NCI-H2227 (cell line): ENCODE data around the gene MRGPRE.

Experiments used
- DNase-seq: peaks from one replicate; lab custom pipeline; 2025; ENCODE audit not compliant: unreplicated experiment; lab: John Stamatoyannopoulos, UW

MRGPRE gene

DNA sequence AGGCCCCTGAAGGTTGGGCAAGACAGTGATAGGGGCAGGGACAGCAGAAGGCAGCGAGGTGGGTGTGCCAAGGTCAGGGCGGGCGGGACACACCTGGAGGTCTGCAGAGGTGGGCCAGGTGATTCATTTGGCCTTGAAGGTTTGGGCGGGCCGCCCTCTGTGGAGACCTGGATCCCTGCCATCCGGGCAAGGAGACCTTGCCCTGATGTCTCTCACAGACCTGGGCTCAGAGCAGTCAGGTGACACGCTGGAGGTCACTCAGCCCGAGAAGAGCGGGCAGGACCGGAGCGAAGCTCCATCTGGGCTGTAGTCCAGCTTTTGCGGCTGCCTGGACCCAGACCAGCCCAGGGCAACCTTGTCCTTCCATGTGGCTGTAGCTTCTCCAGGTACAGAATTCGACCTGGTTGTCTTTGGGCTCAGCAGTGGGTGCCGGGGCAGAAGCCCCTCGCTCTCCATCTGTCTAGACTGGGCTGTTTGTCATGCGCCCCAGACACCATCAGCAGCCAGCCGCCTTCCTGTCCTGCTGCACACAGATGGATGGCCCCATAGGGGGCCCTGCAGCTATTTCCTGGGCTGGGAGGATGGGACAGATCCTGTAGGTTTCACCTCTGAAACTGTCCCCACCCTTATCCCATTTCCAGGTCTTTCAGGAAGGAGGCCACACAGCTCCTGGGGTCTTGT, 16.7 kb downstream of the MRGPRE start:
- DNase-seq, result no peak

DNA sequence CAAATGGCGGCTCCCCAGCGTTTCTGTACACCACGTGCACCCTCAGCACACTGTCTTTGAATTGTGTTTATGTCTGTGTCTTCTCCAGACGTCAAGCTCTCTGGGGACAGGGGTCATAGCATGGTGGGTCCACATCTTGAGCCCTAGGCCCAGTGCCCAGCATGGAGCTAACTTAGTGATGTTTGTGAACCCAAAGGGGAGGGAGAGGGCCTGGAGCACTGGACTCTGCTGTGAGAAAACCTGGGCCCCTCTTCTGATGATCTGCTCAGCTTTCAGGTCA, 17.9 kb downstream of the MRGPRE start:
- DNase-seq, result no peak

- no peak for DNase-seq
These were observed 18.4 kb downstream of the MRGPRE start for GRCh38 chr11:3213659-3214419.

- no peak for DNase-seq
These were observed 23.9 kb downstream of the MRGPRE start for GRCh38 chr11:3208272-3208671.

GRCh38 chr11:3207526-3208189, 24.6 kb downstream of the MRGPRE start:
- DNase-seq, result no peak

DNA sequence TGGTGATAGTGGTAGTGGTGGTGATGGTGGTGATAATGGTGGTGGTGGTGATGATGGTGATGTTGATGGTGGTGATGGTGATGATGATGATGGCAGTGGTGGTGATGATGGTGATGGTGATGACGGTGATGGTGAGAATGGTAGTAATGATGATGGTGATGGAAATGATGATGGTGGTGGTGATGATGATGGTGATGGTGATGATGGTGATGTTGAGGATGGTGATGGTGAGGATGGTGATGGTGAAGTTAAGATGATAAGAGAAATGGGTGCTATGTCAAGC, 25.4 kb downstream of the MRGPRE start:
- no peak for DNase-seq

GRCh38 chr11:3206156-3206921, 25.9 kb downstream of the MRGPRE start:
- no peak for DNase-seq

- DNase-seq, result no peak
These were observed 26.7 kb downstream of the MRGPRE start for GRCh38 chr11:3205261-3206155.

GRCh38 chr11:3204141-3205015, 27.8 kb downstream of the MRGPRE start:
- no peak for DNase-seq

DNA sequence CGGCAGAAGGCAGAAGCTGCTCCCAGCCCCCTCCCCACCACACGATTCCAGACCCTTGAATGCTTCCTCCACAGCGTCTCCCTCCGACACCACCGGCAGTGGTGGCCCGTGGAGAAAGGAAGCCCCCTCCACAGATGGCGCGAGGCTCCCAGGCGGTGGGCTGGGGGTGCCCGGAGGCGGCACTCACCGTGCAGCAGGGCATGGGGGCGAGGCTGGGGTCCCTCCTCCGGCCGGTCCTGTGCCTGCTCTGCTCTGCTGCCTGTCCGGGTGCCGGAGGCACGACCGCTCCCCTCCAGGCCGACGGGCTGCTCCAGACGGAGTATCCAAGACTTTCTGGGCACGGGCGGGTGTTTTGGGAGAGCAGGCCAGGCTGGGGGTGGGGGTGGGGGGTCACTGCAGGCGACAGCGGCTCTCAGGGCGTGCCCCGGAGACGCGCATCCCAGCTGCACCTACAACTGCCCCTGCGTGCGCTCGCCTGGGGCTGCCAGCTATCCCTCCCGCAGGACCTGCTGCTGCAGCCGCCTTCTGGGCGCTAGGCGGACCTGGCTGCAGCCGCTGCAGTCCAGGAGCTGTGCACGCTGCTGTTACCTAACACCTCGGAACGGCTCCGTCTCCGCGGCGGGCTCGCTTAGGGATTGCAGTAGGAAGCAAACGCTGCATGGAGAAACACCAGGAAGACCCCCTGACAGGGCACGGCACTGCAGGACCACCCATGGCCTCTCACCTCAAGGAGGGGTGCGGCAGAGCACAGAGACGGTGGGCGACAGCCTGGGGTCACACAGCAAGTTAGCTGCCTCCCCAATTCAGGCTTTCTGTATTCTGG, 28.8 kb downstream of the MRGPRE start:
- peak; percentile 69 for DNase-seq

GRCh38 chr11:3202759-3203158, 29.5 kb downstream of the MRGPRE start:
- no peak for DNase-seq

DNA sequence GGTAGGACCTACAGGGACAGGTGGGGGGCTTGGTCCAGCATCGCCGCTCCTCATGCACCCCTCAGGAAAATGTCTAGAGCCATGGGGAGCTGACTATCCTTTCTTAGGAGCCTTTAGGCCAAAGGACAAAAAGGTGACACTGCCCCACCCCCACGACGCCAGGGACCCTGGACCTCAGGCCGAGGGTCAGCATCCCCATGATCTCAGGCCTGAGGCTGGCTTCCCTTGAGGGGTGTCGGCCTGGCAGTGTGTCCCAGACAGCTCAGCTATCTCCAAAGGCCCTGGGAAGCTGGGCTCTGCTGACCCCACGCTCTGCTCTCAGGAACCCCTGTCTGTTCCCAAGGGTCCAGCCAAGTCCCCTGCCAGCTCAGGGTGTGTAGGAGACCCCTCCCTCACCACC, 29.9 kb downstream of the MRGPRE start:
- no peak for DNase-seq

DNA sequence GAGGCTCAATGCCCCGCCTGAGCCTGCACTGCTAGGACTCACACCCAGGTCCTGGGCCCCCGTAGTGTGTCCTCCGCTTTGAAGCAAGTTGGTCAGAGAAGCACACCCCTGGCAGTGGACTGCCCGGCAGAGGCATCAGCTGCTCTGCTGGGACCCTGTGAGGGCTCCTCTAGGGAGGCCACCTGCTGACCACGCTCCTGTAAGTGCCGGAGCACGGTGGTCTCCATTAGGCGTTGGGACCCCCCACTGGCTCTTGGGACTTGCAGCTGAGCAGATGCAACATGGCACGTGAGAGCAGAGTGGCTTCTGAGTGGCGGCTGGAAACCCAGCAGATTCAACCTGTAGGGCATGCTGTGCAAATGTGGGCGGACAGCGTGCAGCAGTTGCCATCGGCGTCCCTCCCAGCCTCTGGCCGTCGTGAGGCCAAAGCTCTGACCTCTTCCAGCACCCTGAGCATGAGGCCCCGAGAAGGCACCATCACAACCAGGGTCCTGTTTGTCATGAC, 30.5 kb downstream of the MRGPRE start:
- DNase-seq, result no peak

- no peak for DNase-seq
These were observed 31.1 kb downstream of the MRGPRE start for GRCh38 chr11:3201112-3201581.

- no peak for DNase-seq
These were observed 31.7 kb downstream of the MRGPRE start for GRCh38 chr11:3200388-3201111.

DNA sequence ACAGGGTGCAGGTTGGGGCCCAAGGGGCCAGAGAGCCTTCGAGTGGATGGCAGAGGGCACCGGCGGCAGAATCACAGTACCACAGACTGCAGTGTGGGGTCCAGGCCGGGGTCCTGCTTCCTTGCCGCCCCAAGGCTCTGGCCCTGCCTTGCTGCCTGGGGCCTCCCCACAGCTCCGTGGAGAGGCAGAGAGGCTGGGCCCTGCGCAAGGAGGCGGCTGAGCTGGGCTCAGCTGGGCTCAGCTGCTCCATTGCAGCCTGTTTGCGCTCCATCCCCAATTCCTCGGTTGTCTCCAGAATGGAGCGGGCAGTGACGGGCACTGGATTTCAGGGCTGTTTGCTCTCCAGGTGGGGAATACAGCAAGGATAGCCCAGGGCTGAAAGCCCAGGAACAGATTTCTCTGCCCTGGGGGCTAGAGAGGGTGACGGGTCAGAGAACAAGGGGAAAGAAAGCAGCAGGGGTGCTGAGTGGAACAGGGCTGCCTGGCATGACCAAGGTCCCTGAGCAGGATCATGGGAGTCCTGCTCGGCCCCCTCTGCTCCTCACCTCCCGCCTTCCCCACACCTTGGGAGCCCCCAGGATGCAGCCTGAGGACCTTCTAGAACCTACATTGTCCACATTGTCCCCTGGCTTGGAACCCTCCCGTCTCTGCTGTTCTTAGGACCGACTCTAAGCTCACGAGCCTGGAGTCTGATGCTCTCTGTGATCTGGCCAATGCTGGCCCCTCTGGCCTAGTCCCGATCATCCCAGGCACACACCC, 32.5 kb downstream of the MRGPRE start:
- no peak for DNase-seq

DNA sequence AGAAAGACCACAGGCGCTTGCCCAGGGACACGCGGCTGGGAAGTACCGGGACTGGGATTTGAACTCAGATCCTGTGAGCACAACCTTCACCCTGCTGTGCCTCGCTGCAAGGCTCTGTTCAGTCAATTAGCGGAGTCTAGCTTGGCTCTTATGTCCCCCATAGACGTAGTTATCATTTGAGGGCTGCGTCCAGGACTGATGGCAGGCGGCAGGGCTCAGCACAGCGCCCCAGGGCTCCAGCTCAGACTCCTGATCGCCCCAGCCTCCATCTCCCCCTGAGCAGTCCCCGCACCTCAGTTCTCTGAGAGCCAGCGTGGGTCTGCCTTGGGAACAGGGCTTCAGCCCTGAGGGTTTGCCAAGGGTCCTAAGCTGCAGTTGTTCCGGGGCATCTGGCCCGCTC, 33.4 kb downstream of the MRGPRE start:
- DNase-seq, result no peak
